NCI-H1048 (cell line): ENCODE measurements around the gene EML4.
"Not testable (repeated sequence)": the region's sequence is repeated elsewhere in the genome, so short reads cannot be mapped to it uniquely, and the experiment has no call there.

Experiments used
- DNase-seq: peaks from one replicate; lab custom pipeline; 2025; lab: John Stamatoyannopoulos, UW

The EML4 gene

DNA sequence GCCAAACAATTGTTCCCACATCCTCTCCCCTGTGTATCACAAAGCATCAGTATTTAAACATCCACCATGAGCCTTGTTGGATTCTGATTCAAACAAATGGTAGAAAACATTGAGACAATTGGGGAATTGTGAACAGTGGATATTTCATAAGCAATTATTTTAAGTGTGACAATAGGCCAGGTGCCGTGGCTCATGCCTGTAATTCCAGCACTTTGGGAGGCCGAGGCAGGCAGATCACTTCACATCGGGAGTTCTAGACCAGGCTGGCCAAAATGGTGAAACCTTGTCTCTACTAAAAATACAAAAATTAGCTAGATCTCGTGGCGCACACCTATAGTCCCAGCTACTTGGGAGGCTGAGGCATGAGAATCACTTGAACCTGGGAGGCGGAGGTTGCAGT is 165.7 kb downstream of the EML4 start:
- not testable (repeated sequence) for DNase-seq

DNA sequence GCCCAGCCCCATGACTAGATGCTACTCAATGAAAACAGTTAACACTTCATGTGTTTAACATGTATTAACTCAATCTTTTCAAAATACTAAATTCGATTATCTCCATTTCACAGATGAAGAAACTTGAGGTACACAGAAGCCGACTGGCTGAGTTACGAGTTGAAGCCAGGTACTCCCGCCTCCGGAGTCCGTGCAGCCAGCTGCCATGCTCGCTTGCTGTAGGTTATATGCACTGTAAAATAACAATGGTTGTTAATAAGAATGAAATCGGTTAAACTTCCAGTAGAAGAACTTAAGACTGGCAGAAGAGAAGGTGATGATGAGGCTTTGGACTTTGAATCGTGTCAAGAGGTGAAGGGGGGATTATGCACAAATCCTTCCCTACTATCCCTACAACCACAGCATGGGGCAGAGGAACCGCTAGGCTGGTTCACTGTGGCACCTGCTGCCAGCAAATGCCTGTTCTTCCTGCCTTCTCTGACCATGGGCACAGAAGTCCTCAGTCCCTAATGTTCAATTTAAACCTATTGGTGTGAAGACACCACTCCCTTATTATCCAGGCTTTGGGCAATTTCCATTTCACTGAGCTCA is 166.5 kb downstream of the EML4 start:
- no peak for DNase-seq

DNA sequence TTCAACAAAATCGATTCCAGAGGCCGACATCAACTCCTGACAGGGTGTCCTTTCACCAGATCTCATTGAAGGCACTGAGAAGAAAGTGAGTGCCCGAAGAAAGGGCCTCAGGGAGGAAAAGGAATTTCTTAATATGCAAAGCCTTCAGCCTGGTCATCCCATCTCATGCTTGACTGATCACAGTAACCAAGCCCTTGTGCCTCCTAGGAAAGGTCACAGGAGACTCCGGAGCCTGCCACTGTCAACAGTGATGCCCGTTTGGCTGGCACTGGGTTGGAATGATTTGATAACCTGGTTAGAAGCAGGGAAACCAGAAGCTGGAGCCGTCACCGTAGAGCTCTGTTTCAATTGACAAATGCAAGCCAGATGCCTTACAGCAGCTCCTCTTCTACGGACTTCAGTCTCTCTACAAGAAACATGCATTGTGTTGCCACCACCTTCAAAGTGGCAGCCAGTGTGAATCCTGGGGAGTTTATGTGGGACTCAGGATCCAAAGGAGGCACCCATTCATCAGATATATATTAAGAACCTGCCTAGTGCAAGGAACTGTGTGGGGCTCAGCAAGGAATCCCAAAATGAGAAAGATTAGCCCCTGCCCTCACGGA is 167.3 kb downstream of the EML4 start:
- no peak for DNase-seq

DNA sequence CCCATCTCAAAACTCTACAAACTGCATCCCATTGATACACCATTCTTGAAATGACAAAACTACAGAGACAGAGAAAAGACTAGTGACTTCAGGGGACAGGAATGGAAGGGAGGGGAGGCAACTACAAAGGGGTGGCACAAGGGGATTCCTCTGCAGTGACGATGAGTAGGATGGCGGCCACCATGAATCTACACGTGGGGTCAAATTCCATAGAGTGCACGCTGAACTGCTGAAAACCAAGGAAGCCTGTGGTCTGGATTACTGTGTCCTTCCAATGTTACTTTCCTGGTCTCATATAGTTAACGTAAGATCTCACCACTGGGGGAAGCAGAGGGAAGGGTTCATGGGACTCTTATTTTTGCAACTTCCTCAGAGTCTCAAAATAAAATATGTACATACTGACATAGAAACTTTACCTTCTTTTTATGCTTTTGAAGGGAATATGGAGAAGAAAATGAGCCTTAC is 168.2 kb downstream of the EML4 start:
- no peak for DNase-seq

DNA sequence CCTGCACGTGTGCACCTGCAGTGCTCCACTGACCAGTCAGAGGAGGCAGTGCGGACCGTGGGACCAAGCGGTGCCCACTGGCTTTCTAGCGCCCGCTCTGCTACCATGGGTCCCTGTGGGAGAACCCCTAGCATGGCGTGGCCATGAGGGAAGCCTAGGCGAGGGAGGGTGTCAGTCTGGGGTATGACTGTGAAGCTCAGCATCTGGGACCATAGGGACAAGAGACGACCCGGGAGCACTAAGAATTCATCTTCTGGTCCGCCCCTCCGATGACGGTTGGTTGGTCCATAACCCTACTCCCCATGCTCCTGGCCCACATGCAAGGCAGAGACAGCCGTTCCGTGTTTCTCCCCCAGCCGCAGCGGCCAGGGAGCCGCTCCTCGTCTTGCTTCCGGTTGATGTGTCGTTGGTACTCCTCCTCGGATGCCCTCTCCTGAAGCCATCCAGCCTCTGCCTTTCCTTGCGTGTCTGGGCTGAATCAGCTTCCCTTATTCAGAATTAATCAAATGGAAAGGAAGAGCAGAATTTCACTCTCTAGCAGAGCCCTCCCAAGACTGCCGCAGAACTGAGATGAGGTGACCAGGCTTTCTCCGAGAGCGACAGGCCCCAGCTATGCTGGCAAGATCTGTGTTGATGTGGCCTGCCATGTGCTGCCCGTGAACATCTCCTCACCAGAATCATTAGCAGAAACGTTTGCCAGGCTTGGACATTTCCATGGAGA is 168.9 kb downstream of the EML4 start:
- no peak for DNase-seq

DNA sequence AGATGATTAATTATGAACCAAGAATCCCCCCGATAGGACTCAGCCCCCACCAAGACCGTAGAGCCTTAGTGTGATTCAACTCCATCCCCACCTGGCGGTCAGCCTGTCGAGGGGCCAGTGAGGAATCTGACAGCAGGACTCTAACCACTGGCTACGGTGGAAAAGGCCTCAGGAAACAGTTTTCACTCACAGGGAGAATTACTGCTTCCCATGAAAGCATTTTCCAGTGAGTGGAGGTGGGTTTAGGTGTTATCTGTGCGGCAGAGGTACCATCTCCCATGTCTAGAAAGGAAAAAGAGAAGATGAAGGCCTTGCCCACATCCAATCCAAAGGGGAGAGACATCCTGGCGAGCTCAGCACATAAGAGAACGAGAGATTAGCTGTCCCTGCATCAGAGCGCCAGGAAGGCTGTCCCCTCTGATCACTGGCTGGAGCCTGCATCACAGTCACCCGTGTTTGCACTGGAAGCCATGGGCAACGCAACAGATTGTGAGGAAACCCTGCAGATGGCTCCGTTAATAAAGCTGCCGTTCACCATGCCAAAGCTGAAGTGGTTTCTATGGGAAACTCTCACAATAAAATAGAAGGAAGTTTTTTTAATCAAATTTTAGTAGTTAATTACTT is 169.5 kb downstream of the EML4 start:
- DNase-seq, result no peak

DNA sequence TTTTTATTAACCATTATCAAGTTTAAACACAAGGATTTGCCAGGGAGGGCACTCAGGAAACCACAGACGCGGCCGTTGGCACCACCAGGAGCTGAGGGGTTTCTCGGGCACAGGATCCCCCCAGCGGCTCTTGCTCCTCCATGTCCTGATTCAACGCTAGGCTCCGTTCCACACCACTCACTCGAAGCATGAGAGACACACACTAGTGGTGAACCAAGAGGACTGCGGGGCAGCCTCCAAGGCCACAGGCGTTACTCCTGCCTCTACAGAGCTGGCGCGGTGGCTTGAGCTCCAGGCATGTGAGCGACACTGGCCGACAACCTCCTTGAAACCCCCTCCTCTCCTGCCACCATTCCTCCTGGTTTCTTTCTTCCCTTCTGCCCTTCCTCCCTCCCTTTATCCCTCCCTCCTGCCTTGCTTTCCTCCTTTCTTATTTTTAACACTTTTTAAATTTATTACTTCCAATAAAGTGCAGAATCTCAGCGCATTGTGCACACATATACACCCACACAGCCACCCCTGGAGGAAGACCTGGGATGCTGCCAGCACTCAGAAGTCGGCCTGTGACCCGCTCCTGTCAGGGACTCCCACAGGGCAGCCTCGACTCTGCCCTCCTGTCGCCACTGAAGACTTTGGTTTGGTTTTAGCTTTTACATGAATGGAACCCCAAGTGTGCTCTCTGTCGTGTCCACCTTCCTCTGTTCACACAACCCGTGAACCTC is 170.2 kb downstream of the EML4 start:
- DNase-seq, result no peak

DNA sequence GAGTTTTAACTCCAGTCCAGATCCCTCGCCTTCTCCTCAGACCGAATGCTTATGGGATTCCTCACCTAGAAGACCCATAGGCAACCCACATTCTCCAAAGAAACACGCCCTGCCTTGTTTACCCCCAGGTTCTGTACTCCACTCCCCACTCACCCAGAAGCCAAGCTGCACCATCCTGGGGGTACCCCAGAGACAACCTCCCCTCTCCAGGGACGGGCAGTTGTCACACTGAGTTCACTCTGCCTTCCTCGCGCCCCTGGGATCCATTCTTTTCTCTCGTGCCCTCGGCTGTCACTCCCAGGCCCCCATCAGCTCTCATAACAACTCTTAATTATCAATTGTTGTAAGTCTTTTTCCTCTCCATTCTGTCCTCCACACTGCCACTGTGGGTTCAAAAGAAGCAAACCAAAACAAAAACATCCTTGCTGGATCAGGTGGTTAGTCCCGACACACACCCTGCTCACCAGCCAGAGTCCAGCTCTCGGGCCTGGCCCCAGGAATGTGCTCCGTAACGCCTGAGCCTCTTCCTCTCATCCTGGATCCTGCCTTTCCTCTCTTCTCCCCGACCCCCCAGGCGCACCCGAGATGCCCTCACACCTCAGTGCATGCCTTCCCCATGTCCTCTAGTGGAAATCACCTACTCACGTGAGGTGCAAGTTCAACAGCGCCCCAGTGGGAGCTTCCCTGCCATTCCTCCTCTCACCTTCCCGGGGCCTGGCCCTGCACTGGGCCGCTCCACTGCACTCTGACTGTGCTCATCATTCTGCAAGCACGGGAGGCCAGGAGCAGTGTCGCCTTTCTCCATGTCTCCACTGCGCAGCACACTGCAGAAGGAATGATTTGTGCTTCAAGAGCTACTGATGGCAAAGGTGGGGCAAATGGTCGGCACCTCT is 171.1 kb downstream of the EML4 start:
- DNase-seq, result no peak

DNA sequence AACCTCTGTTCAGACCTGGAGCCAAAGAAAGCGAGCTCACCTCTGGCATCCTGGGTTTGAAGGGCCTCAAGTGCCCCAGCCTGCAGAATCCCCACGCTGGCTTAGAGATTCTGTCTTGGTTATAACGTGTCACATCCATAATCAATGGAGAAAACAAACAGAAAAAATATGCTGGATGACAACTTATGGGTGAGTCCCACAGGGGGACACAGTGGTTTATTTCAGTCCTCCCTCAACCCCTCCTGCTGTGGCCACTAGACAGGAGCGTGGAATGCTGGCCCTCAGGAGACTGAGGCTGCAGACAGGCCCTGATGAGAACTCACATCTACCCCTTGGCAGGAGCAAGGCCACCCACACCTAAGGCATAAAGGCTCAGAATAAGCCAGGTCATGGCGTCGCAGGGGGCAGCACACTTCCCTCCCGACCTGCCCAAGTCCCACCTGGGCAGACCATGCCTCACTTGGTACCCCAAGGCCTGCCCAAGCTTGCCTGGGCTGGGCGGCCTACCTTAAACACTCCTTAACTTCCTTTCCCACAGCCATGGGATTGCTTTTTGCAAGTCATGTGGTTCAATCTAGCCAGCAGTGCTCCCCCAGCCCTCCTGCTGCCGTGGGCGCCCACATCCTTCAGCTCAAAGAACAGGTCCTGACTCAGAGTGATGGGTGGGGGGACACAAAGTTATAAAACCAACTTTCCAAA is 171.9 kb downstream of the EML4 start:
- DNase-seq, result no peak

DNA sequence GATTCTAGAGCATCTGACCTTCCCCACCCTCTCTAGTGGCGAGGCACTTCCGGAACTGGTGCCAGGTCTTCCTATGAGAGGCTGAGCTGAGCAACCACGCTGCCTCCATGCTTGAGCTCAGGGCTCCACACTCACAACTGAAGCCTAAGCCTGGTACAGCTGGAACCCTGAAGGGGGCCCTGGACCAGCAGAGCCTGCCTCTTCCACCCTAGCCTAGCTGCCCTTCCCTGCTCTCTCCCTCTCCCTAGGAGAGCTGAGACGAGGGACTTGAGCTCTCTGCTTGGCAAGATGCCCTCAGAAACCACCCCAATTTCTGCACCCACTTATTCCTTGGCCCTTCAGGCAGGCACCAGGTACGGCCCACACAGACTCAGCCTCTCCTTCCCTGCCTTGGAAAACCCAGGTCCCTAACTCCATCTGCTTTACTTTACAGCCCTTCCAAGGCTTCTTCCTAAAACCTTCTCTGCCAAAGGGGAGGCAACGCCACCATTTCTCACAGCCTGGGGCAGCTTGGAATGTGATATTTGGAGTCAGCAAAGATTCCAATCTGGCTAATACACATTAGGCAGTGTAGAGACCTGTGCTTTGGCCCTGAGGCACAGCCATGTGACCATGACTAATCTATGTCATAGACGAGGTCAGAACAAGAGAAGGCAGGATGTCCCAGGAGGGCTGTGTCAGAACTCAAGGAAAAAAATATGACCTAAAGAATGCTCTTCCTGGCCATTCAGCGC is 173.1 kb downstream of the EML4 start:
- no peak for DNase-seq

DNA sequence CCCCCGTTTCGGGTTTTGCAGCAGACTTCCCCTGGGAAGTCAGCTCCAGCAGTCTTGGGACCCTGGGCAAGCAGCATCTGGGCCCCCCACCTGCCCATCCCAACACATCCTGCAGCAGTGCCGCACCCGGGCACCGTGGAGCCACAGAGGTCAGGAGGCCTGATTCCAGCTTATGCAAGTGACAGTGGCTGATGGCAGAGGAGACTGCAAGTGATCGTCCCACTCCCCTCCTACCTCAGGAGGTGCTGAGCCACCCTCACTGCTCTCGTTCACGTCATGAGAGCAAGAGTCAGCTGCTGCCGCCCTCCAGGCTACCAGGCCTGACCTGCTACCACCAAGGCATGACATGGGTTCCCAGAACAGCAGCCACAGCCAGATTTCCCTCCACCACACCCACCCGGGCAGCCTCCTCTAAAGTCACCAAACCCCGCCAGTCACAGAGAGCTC is 173.7 kb downstream of the EML4 start:
- no peak for DNase-seq

DNA sequence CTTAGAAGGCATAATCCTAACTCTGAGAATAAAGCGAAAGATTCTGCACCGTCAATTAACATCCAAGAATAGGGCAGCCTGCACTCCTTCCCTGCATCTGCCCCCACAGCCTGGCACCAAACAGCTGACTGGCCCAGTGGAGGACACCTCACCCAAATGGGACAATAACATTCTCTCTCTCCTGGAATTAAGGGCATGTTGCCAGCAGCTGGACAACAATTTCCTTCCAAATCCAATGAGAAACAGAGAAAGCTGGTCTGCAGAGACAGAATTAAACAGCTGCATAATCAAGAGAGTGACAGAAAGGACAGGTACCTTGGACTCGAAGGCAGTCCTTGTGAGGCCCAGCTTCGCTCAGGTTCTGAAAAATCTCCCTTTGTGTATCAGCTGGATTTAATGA is 176.8 kb downstream of the EML4 start:
- DNase-seq, result no peak

DNA sequence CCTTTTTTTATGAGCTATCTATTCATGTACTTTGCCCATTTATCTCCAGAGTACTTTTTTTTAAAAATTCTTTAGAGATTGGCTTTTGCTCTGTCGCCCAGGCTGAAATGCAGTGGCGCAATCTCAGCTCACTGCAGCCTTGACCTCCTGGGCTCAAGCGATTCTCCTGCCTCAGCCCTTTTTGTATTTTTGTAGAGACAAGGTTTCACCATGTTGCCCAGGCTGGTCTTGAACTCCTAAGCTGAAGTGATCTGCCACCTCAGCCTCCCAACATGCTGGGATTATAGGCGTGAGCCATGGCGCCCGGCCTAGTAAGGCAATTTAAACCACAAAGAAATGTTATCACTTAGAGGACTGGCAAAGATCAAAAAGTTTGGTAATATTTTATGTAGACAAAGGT is 177.7 kb downstream of the EML4 start:
- DNase-seq, result not testable (repeated sequence)

DNA sequence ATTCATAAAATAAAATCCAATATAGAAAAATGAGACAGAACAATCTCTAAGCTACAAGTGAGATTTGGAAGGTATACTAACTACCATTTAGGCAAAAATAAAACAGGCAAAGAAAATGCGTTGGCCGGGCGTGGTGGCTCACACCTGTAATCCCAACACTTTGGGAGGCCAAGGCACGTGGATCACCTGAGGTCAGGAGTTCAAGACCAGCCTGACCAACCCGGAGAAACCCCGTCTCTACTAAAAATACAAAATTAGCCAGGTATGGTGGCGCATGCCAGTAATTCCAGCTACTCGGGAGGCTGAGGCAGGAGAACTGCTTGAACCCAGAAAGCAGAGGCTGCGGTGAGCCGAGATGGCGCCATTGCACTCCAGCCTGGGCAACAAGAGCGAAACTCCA is 178.4 kb downstream of the EML4 start:
- DNase-seq, result not testable (repeated sequence)

DNA sequence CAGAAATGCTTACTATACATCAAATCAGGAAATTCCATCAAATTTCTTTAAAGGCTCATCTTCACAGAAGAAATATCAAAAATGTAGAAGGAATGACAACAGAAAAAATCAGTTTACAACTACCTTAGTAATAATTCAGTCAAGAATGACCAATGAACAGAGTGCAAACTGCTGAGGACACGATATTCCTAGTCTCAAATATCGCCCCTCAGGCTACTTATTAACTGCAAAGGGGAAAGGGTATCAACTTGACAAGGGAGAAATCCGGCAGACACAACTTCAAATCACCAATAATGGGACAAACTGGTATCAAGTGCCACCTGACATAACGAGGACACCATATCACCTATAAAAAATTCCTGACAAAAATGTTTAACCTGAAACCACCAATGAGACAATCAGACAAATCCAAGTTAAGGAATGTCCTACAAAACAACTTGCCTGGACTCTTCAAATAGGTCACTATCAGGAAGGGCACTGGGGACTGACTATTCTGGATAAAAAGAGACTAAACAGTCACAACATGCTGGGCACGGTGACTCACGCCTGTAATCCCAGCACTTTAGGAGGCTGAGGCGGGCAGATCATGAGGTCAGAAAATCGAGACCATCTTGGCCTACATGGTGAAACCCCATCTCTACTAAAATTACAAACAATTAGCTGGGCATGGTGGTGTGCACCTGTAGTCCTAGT is 179.1 kb downstream of the EML4 start:
- no peak for DNase-seq

DNA sequence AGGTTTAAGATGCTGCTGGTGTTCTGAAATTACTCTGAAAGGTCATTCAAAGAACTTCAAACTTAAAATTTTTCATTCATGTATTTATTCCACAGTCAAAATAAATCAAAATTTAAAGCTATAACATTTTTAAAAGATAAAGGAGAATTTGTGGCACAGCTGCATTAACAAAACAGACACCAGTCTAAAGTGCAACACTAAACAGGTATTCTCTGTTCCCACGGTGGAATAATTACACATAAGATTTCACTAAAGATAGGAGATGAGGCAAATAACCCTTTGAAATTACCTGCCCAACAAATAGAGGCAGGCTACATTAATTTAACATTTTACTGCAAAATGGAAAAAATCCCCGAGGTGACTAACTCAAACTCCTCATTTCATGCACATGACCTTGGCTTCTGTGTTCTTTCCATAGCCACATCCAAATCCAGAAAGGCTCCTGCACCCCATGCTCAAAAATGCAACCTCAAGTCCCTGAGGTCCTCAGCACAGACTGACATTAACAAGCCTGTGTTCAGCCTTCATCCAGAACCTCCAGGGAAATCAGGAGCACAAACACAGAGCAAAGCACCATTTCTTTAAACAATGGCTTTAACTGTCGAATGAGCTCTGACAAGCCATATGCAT is 181.4 kb downstream of the EML4 start:
- DNase-seq, result no peak

DNA sequence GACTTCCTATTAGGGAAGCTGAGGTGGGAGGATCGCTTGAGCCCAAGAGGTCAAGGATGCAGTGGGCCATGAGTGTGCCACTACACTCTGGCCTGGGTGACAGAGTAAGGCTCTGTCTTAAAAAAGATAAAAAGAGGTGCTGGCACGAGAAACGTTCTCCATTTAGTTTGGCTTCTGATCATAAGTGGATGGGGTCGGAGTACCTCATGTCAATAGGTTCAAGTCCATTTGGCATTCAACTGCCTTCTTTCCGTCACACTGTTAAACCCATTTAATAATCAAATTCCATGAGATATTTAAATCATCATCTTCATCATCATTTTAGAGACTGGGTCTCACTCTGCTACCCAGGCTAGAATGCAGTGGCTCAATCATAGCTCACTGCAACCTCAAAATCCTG is 182.7 kb downstream of the EML4 start:
- no peak for DNase-seq

DNA sequence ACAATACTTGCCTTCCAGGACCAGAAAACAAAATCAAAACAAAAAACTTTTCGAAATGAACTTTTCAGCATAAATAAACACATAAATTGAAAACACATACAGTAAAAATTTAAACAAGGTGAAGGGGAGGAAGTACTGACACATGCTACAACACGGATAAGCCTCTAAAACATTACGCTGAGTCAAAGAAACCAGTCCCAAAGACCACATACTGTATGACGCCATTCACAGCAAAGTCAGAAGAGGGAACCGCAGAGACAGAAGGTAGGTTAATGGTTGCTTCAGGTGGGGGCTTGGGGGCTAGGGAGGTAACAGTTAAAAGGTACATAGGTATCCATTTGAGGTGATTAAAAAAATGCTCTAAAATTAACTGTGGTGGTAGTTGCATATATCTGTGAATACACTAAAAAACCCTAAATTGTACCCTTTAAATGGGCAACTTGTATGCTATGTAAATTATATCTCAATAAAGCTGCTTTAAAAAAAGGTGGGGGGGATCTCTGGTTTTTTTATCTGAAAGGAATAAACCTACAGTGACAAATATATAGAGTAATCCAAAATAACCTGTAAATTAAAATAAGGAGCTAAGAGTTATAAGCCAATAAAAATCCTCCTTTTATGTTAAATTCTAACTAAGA is 184.8 kb downstream of the EML4 start:
- no peak for DNase-seq
